GM18858 (cell line): ENCODE results near the gene RNF144B.
A peak's percentile ranks its signal among the peaks of the same experiment; 100 is the strongest.

Source experiments
- ATAC-seq: cut with Tn5 transposase; IDR thresholded peaks from one replicate; pipeline ENCODE4 v1.9.1; 2021; ENCODE audit not compliant: unreplicated experiment

The RNF144B gene

DNA sequence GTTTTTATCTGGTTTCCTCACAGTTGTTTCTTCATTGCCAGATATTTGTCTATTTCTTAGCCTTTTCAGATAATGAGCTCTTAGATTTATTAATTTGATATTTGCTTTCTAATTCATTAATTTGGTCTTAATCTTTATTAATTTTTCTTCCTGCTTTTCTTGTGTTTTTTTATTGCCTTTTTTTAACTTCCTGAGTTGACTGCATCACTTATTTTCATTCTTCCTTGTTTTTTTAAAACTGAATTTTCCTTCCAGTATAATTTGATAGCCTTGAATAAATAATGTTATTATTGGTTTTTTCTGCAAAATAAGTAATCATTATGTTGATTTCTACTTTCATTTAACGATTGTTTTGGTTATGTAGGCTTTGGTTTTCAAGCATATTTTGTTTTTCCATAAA lies 91.5 kb downstream of the RNF144B start:
- ATAC-seq, result no peak

DNA sequence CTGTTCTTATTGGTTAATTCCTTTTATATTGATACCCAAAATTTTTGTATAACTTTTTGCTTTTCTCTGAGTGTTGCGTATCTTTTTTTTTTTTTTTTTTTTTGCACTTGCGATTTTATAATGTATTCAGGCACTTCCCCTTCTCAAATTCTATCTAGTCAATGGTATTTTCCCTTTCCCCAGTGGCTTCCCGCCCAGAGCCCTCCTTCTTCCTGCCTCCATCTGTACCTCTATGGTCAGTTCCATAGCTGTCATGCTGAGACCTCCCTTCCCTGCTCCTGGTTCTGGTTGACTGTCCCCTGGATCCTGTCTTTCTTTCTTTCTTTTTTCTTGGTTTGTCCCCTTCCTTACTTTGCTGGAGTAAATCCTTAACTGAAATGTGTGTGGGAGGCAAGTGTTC lies 94.7 kb downstream of the RNF144B start:
- no peak for ATAC-seq

GRCh38 chr6:18485660-18486435 lies 98.7 kb downstream of the RNF144B start:
- ATAC-seq, result no peak

DNA sequence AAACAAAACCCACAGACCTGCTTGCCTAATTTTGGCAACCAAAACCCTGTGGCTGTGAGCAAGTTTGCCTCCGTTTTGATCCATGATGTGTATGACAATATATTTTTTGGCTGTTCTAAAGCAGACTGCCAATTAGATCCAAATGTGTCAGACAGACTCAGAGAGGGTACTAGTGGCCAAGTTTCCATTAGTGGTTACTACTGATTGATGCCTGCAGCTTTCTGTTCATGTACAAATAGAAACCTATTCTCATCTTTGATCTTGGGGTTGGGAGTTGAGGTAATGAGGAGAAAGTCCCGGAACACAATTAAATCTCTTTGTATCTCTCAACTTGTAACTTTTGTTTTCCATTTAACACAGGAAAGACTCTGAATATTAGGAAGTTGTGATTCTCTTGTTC lies 100.9 kb downstream of the RNF144B start:
- ATAC-seq, result no peak

DNA sequence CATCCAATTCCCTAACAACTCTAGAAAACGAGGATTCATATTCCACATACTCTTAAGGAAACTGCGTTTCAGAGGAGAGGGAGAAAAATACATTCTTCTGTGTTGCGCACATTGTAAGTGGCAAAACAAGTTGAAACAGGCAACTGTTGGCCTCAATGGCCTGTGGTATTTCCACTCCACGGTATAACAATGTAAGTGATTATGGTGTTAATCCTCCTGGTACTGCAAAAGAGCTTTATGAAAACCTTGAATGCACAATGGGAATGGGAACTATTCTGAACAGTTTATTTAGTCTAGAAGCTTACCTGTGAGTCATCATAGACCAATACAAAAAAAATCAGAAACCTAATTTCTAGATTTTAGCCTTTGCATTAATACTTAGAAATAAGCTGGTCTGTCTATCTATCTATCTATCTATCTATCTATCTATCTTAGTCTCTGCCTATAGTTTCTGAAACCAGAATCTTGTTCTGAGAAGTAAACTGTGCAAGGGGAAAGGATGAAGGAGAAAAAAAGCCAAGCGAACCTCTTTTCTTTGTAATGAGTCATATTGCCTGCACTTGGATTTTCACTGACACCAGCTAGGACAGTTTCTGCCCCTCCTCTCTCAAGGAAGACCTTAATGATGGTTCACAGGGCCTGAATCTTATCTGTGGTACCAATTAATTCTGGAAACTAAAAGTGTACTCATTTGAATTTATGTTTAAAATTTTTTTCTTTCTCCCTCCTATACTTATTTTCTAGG lies 101.5 kb downstream of the RNF144B start:
- no peak for ATAC-seq

- no peak for ATAC-seq
Measured at GRCh38 chr6:18489335-18489734, 102.2 kb downstream of the RNF144B start.

- ATAC-seq, result no peak
Measured at GRCh38 chr6:18491308-18492045, 104.3 kb downstream of the RNF144B start.

DNA sequence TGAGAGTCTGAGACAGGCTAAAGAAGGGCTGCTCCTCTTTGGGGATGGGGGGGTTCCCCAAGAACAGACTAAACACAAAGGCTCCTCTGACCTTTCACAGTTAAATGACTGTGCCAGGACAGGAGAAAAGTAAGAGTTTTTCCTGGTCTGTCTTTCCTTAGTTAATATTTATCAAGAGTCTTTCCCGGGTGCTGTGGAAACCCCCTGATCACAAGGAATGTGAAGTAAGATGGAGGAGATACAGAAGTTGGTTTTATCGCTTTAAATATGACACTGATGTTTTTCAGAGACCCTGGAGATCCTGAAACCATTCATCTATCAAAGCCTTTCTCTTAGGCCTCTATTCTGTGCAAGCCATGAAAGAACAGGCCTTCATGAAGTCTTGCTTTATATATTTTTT lies 105.8 kb downstream of the RNF144B start:
- no peak for ATAC-seq

DNA sequence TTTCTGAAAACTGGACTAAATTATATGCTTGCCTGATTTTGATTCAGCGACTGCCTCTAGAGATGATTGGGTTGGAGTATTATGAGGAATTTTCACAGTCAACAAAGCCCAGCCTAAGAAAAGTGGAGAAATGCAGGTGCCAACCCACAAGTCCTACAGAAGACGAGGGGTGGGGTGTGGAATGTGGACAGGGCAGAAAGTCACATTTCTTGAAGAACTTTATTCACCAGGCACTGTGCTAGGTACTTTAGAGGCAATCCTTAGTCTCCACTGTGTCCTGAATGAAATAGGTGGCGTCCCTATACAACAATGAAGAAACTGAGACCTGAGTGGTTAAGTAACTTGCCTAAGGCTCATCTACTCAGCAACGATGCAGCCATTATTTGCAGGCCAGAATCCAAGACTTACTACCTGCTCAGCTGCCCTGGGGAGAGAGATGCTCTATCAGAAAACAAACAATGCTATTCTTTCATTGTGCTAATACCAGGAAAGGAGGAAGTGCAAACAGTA lies 106.3 kb downstream of the RNF144B start:
- ATAC-seq, result no peak

DNA sequence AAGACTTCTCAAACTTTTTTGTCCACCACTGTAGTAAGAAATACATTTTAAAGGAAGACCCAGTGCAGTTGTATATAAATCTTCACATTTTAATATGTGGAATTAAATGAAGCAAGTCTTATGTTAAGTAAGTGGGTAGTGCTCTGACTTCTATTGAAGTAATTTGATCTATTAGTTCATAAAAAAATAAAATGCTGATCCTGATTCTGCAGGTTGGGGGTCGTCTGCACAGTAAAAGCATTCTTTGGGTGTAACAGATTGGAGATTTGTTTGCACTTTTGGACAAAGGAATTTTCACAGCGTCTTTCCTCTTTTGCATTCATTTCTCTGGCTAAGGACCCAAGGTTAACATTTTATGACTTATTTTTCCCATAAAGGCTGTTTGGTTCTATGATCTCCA lies 106.8 kb downstream of the RNF144B start:
- ATAC-seq, result no peak

- no peak for ATAC-seq
Measured at GRCh38 chr6:18495236-18495635, 108.1 kb downstream of the RNF144B start.

DNA sequence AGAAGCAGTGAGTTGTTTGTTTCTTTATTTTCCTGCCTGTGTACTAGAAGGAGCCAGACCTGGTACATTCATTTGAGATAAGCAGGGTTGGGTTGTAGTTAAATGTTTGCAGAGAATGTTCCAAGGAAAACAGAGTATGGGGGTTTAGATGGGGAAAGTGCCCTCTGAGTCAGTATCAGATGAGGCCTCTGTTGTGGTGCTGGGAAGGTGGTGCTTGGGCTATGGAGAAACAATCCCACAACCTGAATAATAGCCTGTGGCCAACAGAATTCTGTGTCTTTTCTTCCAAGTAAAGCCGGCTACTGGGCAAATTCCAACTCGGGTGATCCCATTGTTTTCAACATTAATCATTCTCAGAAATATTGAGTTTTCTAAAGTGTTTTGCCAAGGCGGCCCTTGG lies 109.3 kb downstream of the RNF144B start:
- no peak for ATAC-seq

DNA sequence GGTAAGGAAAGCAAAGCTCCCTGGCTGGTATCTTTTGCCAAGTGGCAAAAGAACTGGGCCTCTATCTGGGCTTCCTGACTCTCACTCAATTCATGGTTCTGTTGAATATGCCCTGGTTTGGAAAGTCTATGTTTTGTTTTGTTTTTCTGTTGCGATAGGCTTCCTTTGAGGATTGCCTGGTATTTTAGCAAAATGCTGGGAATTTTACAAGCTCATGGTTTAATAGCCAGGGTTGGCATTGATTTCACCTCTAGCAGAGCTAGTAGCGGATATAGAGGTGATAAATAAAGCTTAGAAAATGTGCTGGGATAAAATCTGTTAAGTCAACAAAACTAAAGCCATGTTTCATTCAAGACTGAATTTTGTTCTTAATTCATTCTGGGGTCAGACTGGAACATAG lies 109.9 kb downstream of the RNF144B start:
- ATAC-seq, result no peak

DNA sequence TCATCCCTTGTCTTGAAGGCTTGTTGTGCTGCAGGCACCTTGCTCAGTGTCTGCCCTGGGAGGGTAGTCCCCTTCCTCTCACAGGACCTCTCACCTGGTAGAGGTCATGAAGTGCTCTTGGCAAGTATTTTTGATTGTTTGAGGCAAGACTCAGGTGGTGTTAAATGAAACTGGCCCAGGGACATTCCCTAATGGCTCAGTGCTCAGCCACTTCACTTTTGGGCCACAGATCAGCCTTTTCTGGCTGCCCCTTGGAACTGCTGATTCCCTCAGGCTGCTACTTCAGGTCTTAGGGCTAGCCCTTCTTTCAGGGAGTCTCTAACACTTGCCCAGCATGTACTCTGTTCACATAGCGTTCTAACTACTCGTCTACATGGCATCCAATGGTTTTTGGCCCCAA lies 111.3 kb downstream of the RNF144B start:
- no peak for ATAC-seq

DNA sequence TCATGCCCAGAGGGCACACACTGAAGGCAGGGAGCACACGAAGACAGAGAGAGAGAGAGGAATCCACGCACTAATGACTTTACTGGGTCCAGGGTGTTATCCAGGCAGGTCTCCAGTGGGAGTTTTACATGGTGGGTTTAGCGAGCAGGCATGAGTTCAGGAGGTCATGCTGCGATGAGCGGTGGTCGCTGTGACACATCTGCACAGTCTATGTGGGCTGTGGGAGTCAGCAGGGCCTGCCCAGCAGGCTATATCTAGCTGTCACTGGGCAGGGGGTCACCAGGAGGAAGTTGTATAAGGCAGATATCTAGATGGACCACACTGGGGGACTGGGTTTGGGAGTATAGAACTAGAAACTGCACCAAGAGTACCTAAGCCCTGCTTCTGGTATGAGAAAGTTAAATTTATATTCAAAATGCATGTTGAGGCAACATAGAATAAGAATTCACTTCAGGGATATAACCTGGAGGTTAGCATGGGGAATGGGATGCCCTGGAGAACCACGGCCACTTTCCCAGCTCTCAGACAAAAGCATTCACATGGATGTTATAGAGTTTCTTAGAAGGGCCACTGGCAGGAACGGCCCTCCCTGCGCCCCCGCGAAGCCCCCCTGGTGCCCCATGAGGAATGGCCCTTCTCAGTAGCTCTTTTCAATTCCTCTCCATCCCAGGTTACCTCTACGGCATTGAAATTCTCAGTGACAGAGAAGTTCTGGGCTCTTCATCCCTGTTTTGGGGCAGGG lies 113.9 kb downstream of the RNF144B start:
- no peak for ATAC-seq

- ATAC-seq, result no peak
Measured at GRCh38 chr6:18501663-18502013, 114.5 kb downstream of the RNF144B start.

GRCh38 chr6:18503206-18503592 lies 116.0 kb downstream of the RNF144B start:
- ATAC-seq, result no peak

DNA sequence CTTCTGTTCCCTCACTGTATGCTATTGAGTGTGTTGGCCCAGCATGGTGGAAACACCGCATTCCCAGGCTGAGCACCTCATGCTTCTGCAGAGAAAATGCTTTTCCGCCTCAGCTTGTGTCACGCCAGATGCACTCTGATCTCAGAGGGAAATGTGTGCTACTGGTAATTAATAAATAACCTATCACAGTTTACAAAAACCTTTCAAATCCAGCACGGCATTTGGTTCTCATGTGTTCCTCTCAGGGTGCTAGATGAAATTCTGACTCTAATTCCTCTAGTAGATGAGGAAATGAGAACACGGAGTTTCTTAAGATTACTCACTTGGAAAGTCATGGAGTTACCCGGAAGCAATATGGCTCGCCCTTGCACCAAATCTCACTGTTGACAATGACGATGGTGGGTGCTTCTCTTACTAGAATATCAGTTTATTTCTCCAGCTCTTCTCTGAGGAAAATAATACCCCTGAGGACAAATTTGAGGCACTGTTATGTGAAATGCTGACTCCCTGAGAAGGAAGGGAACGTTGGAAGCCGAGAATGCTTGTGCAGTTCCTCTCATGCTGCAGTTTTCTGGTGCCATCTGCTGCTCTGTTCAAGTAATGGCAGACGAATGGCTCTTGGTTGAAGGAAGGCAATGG lies 116.6 kb downstream of the RNF144B start:
- ATAC-seq, result peak; percentile 63

DNA sequence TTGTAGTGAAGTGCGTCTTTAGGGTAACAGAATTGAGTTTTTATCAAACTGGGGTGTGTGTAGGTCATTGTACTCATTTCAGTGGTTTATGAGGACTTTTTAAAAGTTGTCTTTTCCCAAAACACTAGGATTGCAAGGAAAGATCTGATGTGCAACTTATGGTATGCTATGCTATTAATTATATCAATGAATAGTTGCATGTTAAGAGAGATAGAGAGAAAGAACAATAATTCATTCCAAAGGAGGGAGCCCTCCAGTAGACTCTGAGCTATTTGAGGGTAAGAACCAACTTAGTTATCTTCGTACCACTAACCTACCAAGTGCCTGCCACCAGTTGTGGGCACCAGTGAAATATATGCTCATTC lies 117.1 kb downstream of the RNF144B start:
- no peak for ATAC-seq

GRCh38 chr6:18506382-18507017 lies 119.3 kb downstream of the RNF144B start:
- no peak for ATAC-seq
